GM12878 (cell line): Measurements from ENCODE around the gene AOC3. TPM values are rescaled to one million over a fixed set of nuclear protein-coding genes. Genes with fewer than 3 reads are reported as not detected.

Experiments
- BCLAF1 ChIP-seq: fragments of 450-650 bp; IDR thresholded peaks from 2 replicates; pipeline ENCODE4 v1.6.1; 2017; ENCODE audit warnings: antibody characterized with exemption, mild to moderate bottlenecking, moderate library complexity
- BRCA1 ChIP-seq: IDR thresholded peaks from 2 replicates; pipeline ENCODE4 v1.6.1; 2011; ENCODE audit warnings: low read depth, low read length, improper control_type of control experiment
- CBFB ChIP-seq: IDR thresholded peaks from 2 replicates; pipeline ENCODE4 v1.6.1; 2016; ENCODE audit warnings: antibody characterized with exemption, low read depth
- CBX5 ChIP-seq: sonication (generic); IDR thresholded peaks from 2 replicates; pipeline ENCODE4 v1.6.1; 2016; ENCODE audit warnings: low read depth, moderate library complexity, mild to moderate bottlenecking, inconsistent platforms
- CHD2 ChIP-seq: IDR thresholded peaks from 2 replicates; pipeline ENCODE4 v1.6.1; 2011; ENCODE audit warnings: low read depth, low read length, improper control_type of control experiment, borderline replicate concordance
- CHD4 ChIP-seq: fragments of 200-600 bp; sonication (generic); IDR thresholded peaks from 2 replicates; pipeline ENCODE4 v1.6.1; 2016; ENCODE audit warnings: mild to moderate bottlenecking
- DPF2 ChIP-seq: fragments of 450-650 bp; IDR thresholded peaks from 2 replicates; pipeline ENCODE4 v1.6.1; 2017; ENCODE audit warnings: mild to moderate bottlenecking
- FOXK2 ChIP-seq: fragments of 450-650 bp; IDR thresholded peaks from 2 replicates; pipeline ENCODE4 v1.6.1; 2017; ENCODE audit warnings: mild to moderate bottlenecking, moderate library complexity
- HDAC6 ChIP-seq: fragments of 200-600 bp; sonication (generic); IDR thresholded peaks from one replicate; pipeline ENCODE4 v1.8.0; 2017; ENCODE audit warnings: antibody characterized with exemption; ENCODE audit not compliant: unreplicated experiment
- MTA2 ChIP-seq: fragments of 450-650 bp; IDR thresholded peaks from 2 replicates; pipeline ENCODE4 v1.6.1; 2016; ENCODE audit warnings: low read depth, mild to moderate bottlenecking, moderate library complexity
- MYC ChIP-seq: IDR thresholded peaks from 2 replicates; pipeline ENCODE4 v1.6.1; 2011; ENCODE audit warnings: mild to moderate bottlenecking, low read length, moderate library complexity, inconsistent platforms; ENCODE audit not compliant: insufficient read depth, insufficient replicate concordance, insufficient read length, severe bottlenecking
- NFYA ChIP-seq: IDR thresholded peaks from 2 replicates; pipeline ENCODE4 v1.6.1; 2011; ENCODE audit warnings: low read depth, mild to moderate bottlenecking, low read length, improper control_type of control experiment, borderline replicate concordance
- NFYB ChIP-seq: IDR thresholded peaks from 2 replicates; pipeline ENCODE4 v1.6.1; 2011; ENCODE audit warnings: low read depth, mild to moderate bottlenecking, low read length, improper control_type of control experiment, moderate library complexity; ENCODE audit not compliant: insufficient read depth
- NR2F1 ChIP-seq: fragments of 450-650 bp; conservative IDR thresholded peaks from 2 replicates; pipeline ENCODE4 v1.6.1; 2017; ENCODE audit warnings: mild to moderate bottlenecking
- PAX5 ChIP-seq: IDR thresholded peaks from 2 replicates; pipeline ENCODE4 v1.6.1; 2011; ENCODE audit warnings: low read depth, low read length, borderline replicate concordance
- PML ChIP-seq: IDR thresholded peaks from 2 replicates; pipeline ENCODE4 v1.6.1; 2012; ENCODE audit warnings: low read length, inconsistent platforms
- POLR2A ChIP-seq: IDR thresholded peaks from 2 replicates; pipeline ENCODE4 v1.6.1; 2011; ENCODE audit warnings: low read depth, mild to moderate bottlenecking, low read length
- SIN3A ChIP-seq: IDR thresholded peaks from 2 replicates; pipeline ENCODE4 v1.6.1; 2012; ENCODE audit warnings: low read depth, low read length, improper control_type of control experiment
- SIX5 ChIP-seq: IDR thresholded peaks from 2 replicates; pipeline ENCODE4 v1.6.1; 2011; ENCODE audit warnings: mild to moderate bottlenecking, low read depth, low read length, moderate library complexity; ENCODE audit not compliant: severe bottlenecking
- SMC3 ChIP-seq: IDR thresholded peaks from 2 replicates; pipeline ENCODE4 v1.6.1; 2011; ENCODE audit warnings: low read length, improper control_type of control experiment, borderline replicate concordance
- SREBF2 ChIP-seq: IDR thresholded peaks from 2 replicates; pipeline ENCODE4 v1.6.1; 2012; ENCODE audit warnings: mild to moderate bottlenecking, low read length
- SRF ChIP-seq, 2 experiments: IDR thresholded peaks; 2 replicates each; pipeline ENCODE4 v1.6.1; 2011; ENCODE audit warnings: low read depth in 2 of 2, low read length in 2 of 2, mild to moderate bottlenecking in 1 of 2, moderate library complexity in 1 of 2
- YBX1 ChIP-seq: fragments of 450-650 bp; IDR thresholded peaks from 2 replicates; pipeline ENCODE4 v1.6.1; 2016; ENCODE audit warnings: antibody characterized with exemption
- ZBTB40 ChIP-seq: fragments of 450-650 bp; IDR thresholded peaks from 2 replicates; pipeline ENCODE4 v1.6.1; 2016; ENCODE audit warnings: mild to moderate bottlenecking, moderate library complexity, borderline replicate concordance
- ZZZ3 ChIP-seq: IDR thresholded peaks from 2 replicates; pipeline ENCODE4 v1.6.1; 2011; ENCODE audit warnings: low read depth; ENCODE audit not compliant: control insufficient read depth, insufficient read length
- polyA plus RNA-seq, 11 experiments: library from polyadenylated mRNA; depleted of rRNA in 4 of 11; unstranded in 6 of 11; stranded (reverse) in 5 of 11; fragments of >200 nt; fragmentation: Nextera tagmentation in 4 of 11; fragmentation: Illumina TruSeq in 1 of 11; extraction: Ambion mirVana in 4 of 11; extraction: Trizol in 1 of 11; gene quantifications; 1 replicate in 1 of 11; 2 replicates in 10 of 11; pipeline versions ENCODE4 v1.2.1 to v1.2.3, GENCODE V29; 2011 to 2016; ENCODE audit warnings: inconsistent platforms in 2 of 11, missing spikeins in 2 of 11, low read depth in 1 of 11
- total RNA-seq, 4 experiments: library from RNA; depleted of rRNA in 3 of 4; stranded (reverse); fragments of >200 nt in 3 of 4; fragmentation: Illumina TruSeq in 1 of 4; extraction: Trizol in 1 of 4; gene quantifications; 2 replicates each; pipeline versions ENCODE4 v1.2.1 to v1.2.3, GENCODE V29; 2013 to 2021

AOC3 gene
- total and polyA plus RNA-seq, 10 of the 15 experiments (the other 5 are each of a cell fraction or from before 2014, with no cell fraction given), result 0.02 to 0.91 (median 0.34) TPM; not detected in 2

- TF ChIP-seq ZZZ3, result no peak
- TF ChIP-seq SRF (IDR thresholded peaks at IDR 0.05; ENCODE audit: low read depth in 2 of 2, low read length in 2 of 2), result peak in 1 of 2 experiments; percentile 88; a peak in 2 of 4 replicates
- peak; percentile 44 for TF ChIP-seq SIX5
- TF ChIP-seq YBX1, result no peak
- no peak for TF ChIP-seq BRCA1
- TF ChIP-seq HDAC6, result no peak
- peak; percentile 83 for TF ChIP-seq NR2F1
- TF ChIP-seq POLR2A, result peak; percentile 97
- no peak for TF ChIP-seq CBX5
- TF ChIP-seq CBFB, result 0 out of 2 replicates have a peak, but pooled peaks have one; percentile 78
- 0 out of 2 replicates have a peak, but pooled peaks have one; percentile 36 for TF ChIP-seq MTA2
- 0 out of 2 replicates have a peak, but pooled peaks have one; percentile 11 for TF ChIP-seq SMC3
- TF ChIP-seq NFYB, result peak; percentile 46; the same call in 1 of the 2 replicates
- 0 out of 2 replicates have a peak, but pooled peaks have one; percentile 22 for TF ChIP-seq BCLAF1
- no peak for TF ChIP-seq CHD4
- TF ChIP-seq SIN3A, result peak; percentile 86; the same call in 1 of the 2 replicates
- TF ChIP-seq SREBF2, result no peak
- peak; percentile 98 for TF ChIP-seq ZBTB40
- 0 out of 2 replicates have a peak, but pooled peaks have one; percentile 27 for TF ChIP-seq PAX5
- TF ChIP-seq PML, result peak; percentile 93
- peak; percentile 93 for TF ChIP-seq FOXK2
- 0 out of 2 replicates have a peak, but pooled peaks have one; percentile 24 for TF ChIP-seq CHD2
- TF ChIP-seq MYC, result peak; percentile 99
- TF ChIP-seq DPF2, result 0 out of 2 replicates have a peak, but pooled peaks have one; percentile 55
- no peak for TF ChIP-seq NFYA
These were observed 17.8 kb upstream of the AOC3 start, which contains the start of gene PSME3 (continued) for GRCh38 chr17:42832934-42833766.
